Activated naive CD4-positive, alpha-beta T cell treated with anti-CD3 and anti-CD28 coated beads, Interleukin-2, amount 50 U/mL, for 72 hours (primary cell): ENCODE data around the gene DDX4. TPM values are rescaled to one million over a fixed set of nuclear protein-coding genes. Genes with fewer than 3 reads are reported as not detected.

Experiments
- ATAC-seq, 2 donors: fragments of 150-1000 bp; cut with Tn5 transposase; 2 replicates each; pipeline ENCODE4 v1.10.0; 2021; ENCODE audit warnings: mild to moderate bottlenecking in 2 of 2, moderate library complexity in 2 of 2
- DNase-seq, 2 donors: peaks; one replicate each; pipeline ENCODE4 v3.0.0; 2021 to 2022; ENCODE audit warnings: low spot score in 2 of 2
- H3K27ac Mint-ChIP-seq, 2 donors: one replicate each; pipeline ENCODE4 v1.8.0; 2022; ENCODE audit warnings: mild to moderate bottlenecking in 2 of 2, mixed read lengths in 2 of 2
- H3K36me3 Mint-ChIP-seq, 2 donors: one replicate each; pipeline ENCODE4 v1.8.0; 2022; ENCODE audit warnings: mixed read lengths in 2 of 2
- H3K9me3 Mint-ChIP-seq, 2 donors: one replicate each; pipeline ENCODE4 v1.8.0; 2022; ENCODE audit warnings: mixed read lengths in 2 of 2
- total RNA-seq, 2 donors: library from RNA; stranded (reverse); gene quantifications; one replicate each; pipeline ENCODE4 v1.2.3, GENCODE V29; 2022

DDX4 gene
- total RNA-seq, 2 donors from 2014 or later: not detected

DNA sequence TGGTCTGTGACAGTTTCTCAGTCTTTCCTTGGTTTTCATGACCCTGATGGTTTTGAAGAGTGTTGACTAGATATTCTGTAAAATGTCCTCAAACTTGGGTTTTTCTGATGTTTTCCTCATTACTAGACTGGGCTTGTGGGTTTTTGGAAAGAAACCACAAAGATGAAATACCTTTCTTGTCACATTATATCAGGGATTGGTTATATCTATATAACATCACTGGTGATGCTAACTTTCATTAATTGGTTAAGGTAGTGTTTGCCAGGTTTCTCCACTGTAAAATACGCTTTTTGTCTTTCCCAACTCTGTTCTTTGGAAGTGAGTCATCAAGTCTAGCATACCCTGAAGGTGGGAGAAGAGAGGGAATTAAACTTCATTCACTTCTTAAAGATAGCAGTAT lies 110.0 kb downstream of the DDX4 start:
- no peak overlapping the region for H3K27ac Mint-ChIP-seq
- ATAC-seq (no peak), DNase-seq (no peak)
- peaks cover 9 to 12% of the 10 kb centered on the region in 2 donors for H3K36me3 Mint-ChIP-seq
- peaks cover 10 to 30% of the 10 kb centered on the region in 2 donors for H3K9me3 Mint-ChIP-seq

DNA sequence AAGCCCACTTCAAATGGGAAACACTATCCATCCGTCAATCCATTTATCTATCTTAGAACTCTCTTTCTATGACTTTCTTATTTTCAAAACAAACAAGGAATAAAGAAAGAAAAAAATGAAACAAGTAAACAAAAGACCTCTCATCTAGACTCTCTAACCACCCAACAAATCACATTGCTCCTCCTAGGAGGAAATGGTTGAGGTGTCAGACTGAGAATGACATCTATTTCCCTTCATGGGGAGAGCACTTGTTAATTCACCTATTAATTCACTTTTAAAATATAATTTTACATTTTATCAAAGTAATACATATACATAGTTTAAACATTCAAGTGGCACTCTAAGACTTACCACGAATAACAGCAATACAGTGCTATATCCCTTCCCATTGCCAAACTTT lies 110.9 kb downstream of the DDX4 start:
- H3K9me3 Mint-ChIP-seq: peaks cover 10 to 22% of the 10 kb centered on the region in 2 donors
- ATAC-seq: no peak
- H3K36me3 Mint-ChIP-seq: peaks cover 9 to 12% of the 10 kb centered on the region in 2 donors

DNA sequence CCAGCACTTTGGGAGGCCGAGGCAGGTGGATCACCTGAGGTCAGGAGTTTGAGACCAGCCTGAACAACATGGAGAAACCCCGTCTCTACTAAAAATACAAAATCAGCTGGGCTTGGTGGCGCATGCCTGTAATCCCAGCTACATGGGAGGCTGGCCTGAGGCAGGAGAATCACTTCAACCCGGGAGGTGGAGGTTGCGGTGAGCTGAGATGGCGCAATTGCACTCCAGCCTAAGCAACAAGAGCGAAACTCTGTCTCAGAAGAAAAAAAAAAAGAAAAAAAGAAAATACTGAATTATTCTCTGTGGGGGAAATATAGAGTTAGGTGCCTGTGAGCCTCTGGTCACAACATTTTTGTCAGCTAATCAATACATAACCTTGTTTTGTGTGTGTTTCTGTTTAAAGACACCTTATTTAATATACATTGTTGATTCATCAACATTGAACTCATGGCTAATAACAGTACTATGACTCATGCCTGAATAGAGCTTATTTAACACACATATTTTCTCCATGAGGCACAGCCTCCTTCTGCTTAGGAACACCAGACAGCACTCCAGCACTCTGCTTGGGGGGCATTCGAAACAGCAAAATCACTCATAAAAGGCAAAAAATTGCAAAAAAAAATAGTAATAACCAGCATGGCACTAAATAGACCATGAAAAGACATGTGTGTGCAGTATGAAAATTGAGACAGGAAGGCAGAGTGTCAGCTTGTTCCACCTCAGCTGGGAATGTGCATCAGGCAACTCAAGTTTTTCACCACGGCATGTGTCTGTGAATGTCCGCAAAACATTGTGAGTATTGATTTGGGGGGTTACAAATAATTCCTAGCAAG lies 113.2 kb downstream of the DDX4 start, which contains the start of gene IL31RA:
Gene IL31RA (plus strand): TSS at position 519 of the 836 bp plus-strand sequence. CDS start 214 bp downstream, at position 733.
- ATAC-seq (peak in 1 of 2 donors; percentile 94), DNase-seq (no peak)
- H3K27ac Mint-ChIP-seq: peak within 1 kb of the TSS in 1 of 2 donors; percentile 12
- peaks cover under 1 to 6% of the 10 kb centered on the region in 2 donors for H3K36me3 Mint-ChIP-seq
- peaks cover 0 to 11% of the 10 kb centered on the region in 2 donors for H3K9me3 Mint-ChIP-seq

More for the DNA sequence above, 110.9 kb downstream of the DDX4 start:
- no peak overlapping the region for H3K27ac Mint-ChIP-seq
- no peak for DNase-seq

- ATAC-seq (no peak), DNase-seq (no peak)
- H3K9me3 Mint-ChIP-seq: peaks cover 0 to 9% of the 10 kb centered on the region in 2 donors
- peak overlapping the region in 1 of 2 donors; percentile 5 for H3K27ac Mint-ChIP-seq
- peaks cover 0 to 6% of the 10 kb centered on the region in 2 donors for H3K36me3 Mint-ChIP-seq
Observed at GRCh38 chr5:55851675-55851979, 113.8 kb downstream of the DDX4 start.

DNA sequence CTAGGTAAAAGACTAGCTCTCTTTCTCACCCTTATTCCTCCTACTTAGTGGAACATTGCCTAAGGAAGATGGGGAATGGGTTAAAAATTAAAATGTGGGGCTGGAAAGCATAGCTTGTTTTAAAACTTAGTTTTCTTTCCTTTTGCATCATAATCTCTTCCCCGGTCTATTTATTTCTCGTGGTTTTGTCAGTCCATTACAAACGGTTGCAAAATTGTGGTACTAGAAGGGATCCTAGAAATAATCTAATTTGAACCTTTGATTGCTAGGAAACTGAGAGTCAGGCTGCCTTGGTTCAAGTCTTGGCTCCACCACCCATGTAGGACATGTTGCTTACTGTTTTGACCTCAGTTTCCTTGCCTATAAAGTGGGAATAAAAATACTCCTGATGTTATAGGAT lies 114.6 kb downstream of the DDX4 start:
- DNase-seq: no peak
- peaks cover 0 to 9% of the 10 kb centered on the region in 2 donors for H3K9me3 Mint-ChIP-seq
- no peak overlapping the region for H3K27ac Mint-ChIP-seq

GRCh38 chr5:55853041-55853670 lies 115.3 kb downstream of the DDX4 start:
- no peaks in the 10 kb centered on the region for H3K36me3 Mint-ChIP-seq
- ATAC-seq: peak in 1 of 2 donors; percentile 28
- H3K9me3 Mint-ChIP-seq: peaks cover 0 to 9% of the 10 kb centered on the region in 2 donors
- no peak for DNase-seq
- H3K27ac Mint-ChIP-seq: no peak overlapping the region

More for the DNA sequence above, 114.6 kb downstream of the DDX4 start:
- no peak for ATAC-seq
- H3K36me3 Mint-ChIP-seq: peaks cover 0 to 5% of the 10 kb centered on the region in 2 donors

DNA sequence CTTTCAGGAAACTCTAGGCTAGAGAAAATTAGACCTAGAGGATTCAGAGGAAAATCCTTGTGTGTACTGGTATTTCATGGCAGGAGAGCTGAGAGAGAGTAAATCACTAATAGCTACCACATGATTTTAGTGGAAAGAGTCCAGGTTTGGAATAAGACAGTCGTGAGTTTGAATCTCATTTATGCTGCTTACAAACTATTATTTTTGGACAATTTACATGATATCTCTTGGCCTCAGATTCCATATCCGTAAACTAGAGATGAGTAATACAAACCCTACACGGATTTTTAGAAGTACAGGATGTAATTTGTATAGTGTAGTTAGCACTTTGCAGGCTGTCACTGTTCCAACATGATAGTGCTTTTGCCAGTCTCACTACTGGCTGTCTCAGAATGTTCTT lies 116.0 kb downstream of the DDX4 start:
- Mint-ChIP-seq H3K9me3 (peaks cover 0 to 9% of the 10 kb centered on the region in 2 donors), H3K27ac (no peak overlapping the region), H3K36me3 (no peaks in the 10 kb centered on the region)
- DNase-seq (no peak), ATAC-seq (no peak)

DNA sequence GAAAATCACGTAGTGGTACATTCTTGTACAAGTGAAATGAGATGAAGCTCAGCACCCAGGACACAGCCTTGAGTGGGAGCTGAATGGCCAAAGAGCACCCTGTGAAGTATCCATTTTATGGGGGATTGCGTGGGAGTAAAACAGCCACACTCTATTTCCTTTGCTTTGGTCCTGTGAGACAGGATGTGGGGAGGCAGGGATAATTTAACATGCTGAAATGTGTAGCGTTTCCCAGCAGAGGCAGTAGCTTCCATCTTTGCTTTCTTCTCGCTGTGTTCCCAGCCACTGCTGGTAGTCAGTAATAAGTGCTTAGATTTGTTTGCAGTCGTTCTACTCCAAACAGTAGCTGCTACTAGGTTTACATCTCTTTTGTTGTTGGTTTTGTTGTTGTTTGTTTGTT lies 117.6 kb downstream of the DDX4 start:
- Mint-ChIP-seq H3K36me3 (no peaks in the 10 kb centered on the region), H3K9me3 (peaks cover 0 to 4% of the 10 kb centered on the region in 2 donors), H3K27ac (peak overlapping the region; percentile 67 to 89)
- ATAC-seq (peak; percentile 30 to 46), DNase-seq (no peak)

DNA sequence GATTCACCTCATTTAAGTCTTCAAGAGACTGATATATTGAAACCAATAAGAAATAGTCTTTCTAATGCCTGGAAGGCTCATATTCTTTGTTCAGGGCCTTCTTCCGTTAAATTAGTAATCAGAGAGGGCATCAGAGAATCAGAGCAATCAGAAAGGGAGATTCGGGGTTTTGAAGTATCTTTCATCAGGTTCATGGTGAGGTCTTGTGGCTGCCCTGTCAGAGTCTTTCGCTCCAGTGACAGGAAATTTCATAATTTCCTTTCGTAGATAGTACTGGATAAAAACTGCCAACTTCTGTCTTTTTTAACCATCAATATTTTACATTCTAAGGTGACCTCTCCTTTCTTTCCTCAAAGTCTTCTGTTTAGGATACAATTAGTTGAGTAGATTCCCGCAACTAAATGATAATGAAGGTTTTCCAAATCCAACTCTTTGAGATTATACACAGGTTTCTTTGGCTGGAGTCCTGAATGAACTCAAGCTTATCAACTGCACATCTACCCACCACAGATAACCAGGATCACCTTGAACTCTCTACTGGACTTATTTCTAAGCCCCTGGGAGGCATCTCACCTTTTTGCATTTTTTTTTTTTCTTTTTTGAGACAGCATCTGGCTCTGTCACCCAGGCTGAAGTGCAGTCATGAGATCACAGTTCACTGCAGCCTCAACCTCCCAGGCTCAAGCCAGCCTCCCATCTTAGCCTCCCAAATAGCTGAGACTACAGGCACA lies 118.8 kb downstream of the DDX4 start:
- Mint-ChIP-seq H3K9me3 (peaks cover 0 to 7% of the 10 kb centered on the region in 2 donors), H3K36me3 (no peaks in the 10 kb centered on the region), H3K27ac (peak overlapping the region in 1 of 2 donors; percentile 89)
- DNase-seq (no peak), ATAC-seq (peak; percentile 72 to 89)

DNA sequence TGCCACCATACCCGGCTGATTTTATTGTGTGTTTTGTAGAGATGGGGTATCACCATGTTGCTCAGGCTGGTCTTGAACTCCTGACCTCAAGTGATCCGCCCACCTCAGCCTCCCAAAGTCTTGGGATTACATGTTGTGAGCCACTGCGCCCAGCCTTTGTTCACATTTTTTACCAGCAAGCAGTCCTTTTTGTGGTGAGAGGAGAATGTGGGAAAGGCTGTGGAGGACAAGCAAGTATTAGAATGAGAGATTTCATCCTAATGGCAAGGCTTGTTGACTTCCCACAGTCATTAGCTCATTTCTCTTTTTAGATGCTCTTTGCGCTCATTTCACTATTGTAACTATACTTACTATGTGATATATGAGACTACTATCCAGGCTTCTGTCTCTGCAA lies 119.4 kb downstream of the DDX4 start:
- DNase-seq (no peak), ATAC-seq (no peak)
- no peaks in the 10 kb centered on the region for H3K36me3 Mint-ChIP-seq
- H3K9me3 Mint-ChIP-seq: peaks cover 0 to 9% of the 10 kb centered on the region in 2 donors
- peak overlapping the region in 1 of 2 donors; percentile 89 for H3K27ac Mint-ChIP-seq

GRCh38 chr5:55858104-55858503 lies 120.2 kb downstream of the DDX4 start:
- Mint-ChIP-seq H3K36me3 (no peaks in the 10 kb centered on the region), H3K27ac (no peak overlapping the region), H3K9me3 (peaks cover 0 to 9% of the 10 kb centered on the region in 2 donors)
- no peak for DNase-seq
- no peak for ATAC-seq

GRCh38 chr5:55860288-55860687 lies 122.4 kb downstream of the DDX4 start:
- ATAC-seq (no peak), DNase-seq (no peak)
- H3K36me3 Mint-ChIP-seq: no peaks in the 10 kb centered on the region
- no peak overlapping the region for H3K27ac Mint-ChIP-seq
- peaks cover 0 to 6% of the 10 kb centered on the region in 2 donors for H3K9me3 Mint-ChIP-seq

DNA sequence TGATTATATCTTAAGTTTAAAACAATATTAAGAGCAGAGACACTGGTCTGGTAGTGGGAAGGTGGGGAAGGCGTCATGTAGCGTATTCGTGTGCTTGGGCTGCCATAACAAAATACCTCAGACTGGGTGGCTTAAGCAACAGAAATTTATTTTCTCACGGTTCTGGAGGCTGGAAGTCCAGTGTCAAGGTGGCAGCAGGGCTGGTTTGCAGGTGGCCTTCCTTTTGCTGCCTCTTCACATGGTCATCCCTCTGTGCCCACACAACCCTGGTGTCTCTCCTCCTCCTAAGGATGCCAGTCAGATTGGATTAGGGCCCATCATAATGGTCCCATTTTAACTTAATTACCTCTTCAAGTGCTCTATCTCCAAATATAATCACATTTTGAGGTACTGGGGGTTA lies 122.8 kb downstream of the DDX4 start:
- no peak for DNase-seq
- no peak for ATAC-seq
- peaks cover 0 to 5% of the 10 kb centered on the region in 2 donors for H3K9me3 Mint-ChIP-seq
- no peak overlapping the region for H3K27ac Mint-ChIP-seq
- no peaks in the 10 kb centered on the region for H3K36me3 Mint-ChIP-seq

GRCh38 chr5:55864606-55865541 lies 127.0 kb downstream of the DDX4 start:
- DNase-seq: no peak

DNA sequence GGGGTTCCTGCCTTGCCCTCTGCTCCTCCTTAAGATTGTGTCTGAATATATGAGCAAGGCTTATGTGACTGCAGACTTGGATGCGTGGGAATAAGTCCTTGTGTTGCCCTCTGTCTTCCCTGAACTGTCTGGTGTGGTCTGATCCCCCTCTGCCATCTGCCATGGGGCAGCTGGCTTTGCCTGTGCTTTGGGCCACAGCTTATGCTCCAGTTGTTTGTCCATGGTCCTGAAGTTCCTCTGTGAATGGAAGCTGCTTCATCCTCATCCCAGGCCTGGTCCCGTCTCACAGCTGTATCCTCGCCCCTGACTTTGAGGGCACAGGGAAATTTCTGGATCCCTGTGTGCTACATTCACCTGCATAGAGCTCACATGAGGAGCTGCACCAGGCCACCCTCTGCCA lies 128.0 kb downstream of the DDX4 start:
- H3K27ac Mint-ChIP-seq: no peak overlapping the region
- ATAC-seq (no peak), DNase-seq (no peak)
- peaks cover 3 to 5% of the 10 kb centered on the region in 2 donors for H3K9me3 Mint-ChIP-seq
- no peaks in the 10 kb centered on the region for H3K36me3 Mint-ChIP-seq

More at GRCh38 chr5:55864606-55865541, 127.0 kb downstream of the DDX4 start:
- peaks cover 3 to 5% of the 10 kb centered on the region in 2 donors for H3K9me3 Mint-ChIP-seq
- no peak overlapping the region for H3K27ac Mint-ChIP-seq
- no peak for ATAC-seq
- H3K36me3 Mint-ChIP-seq: no peaks in the 10 kb centered on the region

DNA sequence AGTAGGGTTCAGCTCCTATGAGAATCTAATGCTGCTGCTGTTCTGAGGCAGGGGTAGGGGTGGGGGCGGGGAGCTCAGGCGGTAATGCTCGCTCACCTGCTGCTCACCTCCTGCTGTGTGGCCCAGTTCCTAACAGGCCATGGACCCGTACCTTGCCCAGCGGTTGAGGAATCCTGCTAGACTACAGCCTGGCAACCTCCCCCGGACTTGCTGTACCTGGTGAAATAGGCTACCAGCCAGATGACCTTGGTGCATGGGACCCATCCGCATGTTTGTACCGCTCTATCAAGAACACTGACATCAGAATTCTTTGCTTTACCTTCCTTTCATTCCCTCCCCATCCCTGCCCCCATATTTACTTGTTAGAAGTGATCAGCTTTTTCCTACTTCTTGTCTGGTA lies 128.6 kb downstream of the DDX4 start:
- H3K27ac Mint-ChIP-seq: no peak overlapping the region
- peaks cover 3 to 4% of the 10 kb centered on the region in 2 donors for H3K9me3 Mint-ChIP-seq
- no peaks in the 10 kb centered on the region for H3K36me3 Mint-ChIP-seq
- no peak for DNase-seq
- ATAC-seq: no peak
